NCI-H526 treated with DMSO at 0.1 percent for 48 hours (cell line): ENCODE measurements around the gene TBC1D10B.
"Not testable (repeated sequence)": the region's sequence is repeated elsewhere in the genome, so short reads cannot be mapped to it uniquely, and the experiment has no call there.

ENCODE experiments used
- DNase-seq: peaks from one replicate; lab custom pipeline; 2025; lab: John Stamatoyannopoulos, UW

Gene TBC1D10B

DNA sequence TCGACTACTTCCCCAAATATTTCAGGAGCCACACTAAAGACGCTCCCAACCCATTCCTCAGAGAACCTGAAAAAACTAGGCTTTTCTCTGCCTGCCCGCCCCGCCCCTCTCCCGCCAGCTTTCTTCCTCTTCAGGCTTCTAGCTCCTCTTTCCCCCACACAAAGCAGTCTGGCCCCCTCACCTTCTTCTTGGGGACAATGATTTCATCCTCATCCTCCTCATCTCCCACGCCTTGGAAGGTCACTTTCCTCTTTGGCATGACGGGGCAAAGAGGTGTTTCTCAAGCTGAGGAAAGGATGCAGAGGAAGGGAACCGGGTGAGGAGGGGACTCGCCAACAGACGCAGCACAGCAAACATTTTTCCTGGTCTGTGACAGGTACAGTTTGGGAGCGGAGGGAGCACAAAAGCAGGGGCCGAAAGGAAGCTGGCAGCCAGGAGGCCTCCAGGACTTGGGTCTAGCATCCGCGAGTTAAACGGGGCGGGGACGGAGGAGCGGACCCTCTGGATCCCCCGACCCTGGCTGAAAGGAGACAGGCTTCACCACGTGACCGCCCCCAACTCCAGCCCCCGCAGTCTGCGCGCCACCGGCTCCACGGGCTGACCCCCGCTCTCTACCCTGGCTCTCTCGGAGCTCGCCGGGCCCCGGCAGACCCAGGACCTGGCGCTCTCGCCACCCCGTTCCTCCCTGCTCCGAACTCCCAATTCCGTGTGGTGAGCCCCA is 15.7 kb downstream of the TBC1D10B start:
- no peak for DNase-seq

DNA sequence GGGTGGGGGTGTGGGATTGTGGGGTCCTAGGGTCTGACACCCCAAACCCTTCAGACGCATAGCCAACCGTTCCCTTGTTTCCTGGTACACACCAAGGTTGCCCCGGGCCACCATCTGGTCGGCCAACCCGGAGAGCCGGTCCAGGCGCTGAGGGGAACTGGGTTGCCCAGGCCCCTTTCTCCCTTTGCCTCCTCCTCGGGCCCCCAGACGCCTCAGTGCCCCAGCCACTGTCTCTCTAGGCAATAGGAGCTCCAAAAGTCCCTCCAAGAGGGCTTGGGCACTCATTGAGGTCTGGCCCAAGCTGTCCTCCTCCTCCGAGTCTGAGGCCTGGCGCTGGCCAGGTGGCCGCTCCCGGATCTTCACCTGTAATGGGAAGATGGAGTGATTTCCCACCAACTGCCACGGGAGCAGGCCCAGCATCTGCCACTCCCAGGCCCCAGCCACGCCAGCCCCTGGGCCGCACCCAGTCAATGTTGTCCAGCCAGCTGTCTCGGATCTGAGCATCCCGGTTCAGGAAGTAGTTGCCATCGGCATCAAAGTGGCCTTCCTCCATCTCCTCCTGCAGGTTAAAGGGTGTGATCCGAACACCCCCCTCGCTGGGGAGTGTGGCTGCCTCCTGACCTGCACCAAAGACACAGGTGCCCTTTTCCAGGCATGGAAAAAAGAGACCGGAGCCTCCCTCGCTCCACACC is 16.7 kb downstream of the TBC1D10B start:
- no peak for DNase-seq

DNA sequence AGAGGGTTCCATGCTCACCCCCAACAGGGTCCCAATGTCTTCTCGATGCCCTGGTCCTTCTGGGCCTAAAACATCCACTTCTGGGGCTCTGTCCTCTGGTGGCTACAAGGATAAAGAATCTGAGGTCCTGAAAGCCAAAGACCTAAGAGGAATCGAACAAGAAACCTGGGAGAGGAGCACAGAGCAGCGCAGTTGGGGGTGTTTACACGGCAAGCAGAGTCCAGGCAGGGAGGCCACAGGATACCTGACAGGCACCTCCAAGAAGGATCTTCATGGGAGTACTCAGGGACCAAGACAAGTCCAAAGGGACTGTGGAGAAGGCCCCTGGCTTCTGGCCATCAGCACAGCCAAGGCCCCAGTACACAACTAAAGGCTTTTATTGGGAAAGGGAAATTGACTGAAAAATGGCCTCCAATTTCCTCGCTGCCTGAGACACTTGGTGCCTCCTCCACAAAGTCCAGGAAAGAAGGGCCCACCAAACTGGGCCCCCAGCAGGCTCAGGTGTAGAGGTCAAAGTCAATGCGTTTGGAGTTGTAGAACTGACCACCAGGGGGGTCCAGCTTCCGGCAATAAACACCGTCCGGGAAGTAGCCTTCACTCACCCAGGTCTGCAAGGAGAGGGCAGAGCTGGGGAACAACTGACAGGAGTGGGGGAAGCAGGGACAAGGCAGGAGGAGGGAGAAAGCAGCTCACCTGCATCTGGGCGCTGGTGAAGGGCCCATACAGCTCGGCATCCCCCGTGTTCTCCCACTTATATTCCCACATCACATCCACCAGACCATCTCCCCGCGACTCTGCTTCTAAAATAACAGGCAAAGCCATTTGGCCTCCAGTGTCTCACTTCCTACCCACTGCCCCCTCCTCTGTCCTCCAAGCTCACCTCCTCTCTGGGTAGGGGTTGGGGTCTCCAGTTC is 17.5 kb downstream of the TBC1D10B start:
- DNase-seq = no peak

DNA sequence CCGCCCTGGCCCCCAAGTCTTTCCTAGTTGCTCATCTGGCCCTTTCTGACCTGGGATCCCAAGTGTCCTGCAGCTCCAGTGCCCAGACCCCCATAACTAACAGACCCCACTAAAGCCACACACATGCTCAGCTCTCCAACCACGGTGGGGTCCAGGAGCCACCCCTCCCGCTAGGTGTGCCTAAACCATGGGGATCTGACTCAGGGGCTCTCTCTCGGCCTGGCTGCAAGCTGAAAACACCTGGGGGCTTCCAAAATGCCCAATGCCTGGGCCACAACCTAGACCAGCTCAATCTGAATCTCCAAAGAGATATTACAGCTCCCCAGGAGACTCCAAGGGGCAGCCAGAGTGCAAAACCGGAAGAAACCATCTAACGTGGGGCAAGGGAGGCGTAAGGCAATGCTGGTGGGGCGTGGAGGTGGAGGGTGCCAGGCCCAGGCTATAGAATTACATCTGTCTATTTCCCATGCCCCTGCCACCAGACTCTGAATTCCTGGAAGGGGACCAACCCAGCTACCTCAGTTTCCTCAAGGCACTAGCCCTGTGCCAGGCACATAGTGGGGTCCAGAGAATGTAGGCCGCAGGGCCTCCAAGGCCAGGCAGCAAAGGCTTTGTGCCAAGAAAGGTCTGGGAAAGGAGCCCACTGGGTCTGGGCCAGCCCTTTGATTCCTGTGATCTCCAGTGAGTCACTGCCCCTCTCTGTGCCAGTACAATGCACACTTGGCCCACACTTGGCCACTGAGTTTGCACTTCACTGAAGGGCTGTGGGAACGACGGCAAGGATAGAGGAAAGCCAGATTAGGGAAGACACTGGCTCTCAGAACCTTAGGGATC is 18.5 kb downstream of the TBC1D10B start:
- no peak for DNase-seq

DNA sequence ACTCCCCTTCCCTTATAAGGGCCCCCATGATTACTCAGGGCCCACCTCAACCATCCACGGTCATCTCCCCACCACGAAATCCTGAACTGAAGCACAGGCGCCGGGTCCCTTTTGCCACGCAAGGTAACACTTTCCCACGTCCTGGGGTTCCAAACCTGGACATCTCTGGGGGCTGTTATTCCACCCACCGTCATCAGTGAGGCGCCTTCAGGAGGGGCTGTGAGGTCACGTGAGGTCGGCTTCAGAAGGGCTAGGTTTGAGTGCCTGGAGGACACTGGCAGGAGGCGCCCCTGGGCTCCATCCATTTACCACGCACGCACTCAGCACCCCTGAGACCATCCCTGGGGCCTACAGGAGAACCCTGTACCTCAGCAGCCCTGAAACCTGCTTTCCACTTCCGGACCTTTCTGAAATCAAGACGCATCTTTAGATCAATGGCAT is 19.3 kb downstream of the TBC1D10B start:
- DNase-seq = no peak

- no peak for DNase-seq
Observed at GRCh38 chr16:30350134-30350871, 20.0 kb downstream of the TBC1D10B start.

DNA sequence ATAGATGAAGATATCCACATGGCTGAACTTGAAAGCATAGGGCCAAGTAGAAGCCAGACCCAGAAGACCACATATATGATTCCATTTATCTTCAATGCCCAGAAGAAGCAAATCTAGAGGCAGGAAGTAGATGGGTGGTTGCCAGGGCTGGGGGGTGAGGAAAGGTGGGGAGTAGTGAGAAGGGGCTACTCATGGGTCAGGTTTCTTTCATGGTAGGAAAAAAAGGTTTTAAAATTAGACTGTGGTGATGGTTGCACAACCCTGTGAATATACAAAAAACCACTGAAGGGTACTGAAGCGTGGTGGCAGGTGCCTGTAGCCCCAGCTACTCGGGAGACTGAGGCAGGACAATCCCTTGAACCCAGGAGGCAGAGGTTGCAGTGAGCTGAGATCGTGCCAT is 20.6 kb downstream of the TBC1D10B start:
- no peak for DNase-seq

- no peak for DNase-seq
Observed at GRCh38 chr16:30348929-30349328, 21.4 kb downstream of the TBC1D10B start.

DNA sequence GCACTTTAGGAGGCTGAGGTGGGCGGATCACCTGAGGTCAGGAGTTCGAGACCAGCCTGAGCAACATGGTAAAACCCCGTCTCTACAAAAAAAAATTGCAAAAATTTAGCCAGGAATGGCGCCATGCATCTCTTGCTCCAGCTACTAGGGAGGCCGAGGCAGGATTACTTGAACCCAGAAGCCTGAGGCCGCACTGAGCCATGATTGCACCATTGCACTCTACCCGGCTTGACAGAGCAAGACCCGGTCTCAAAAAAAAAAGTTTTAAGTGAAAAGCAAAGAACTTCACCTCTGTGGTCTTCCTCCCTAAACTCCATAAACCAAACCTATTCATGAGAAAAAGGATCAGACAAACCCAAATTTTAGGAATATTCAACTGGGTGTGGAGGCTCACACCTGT is 22.2 kb downstream of the TBC1D10B start:
- DNase-seq = no peak

DNA sequence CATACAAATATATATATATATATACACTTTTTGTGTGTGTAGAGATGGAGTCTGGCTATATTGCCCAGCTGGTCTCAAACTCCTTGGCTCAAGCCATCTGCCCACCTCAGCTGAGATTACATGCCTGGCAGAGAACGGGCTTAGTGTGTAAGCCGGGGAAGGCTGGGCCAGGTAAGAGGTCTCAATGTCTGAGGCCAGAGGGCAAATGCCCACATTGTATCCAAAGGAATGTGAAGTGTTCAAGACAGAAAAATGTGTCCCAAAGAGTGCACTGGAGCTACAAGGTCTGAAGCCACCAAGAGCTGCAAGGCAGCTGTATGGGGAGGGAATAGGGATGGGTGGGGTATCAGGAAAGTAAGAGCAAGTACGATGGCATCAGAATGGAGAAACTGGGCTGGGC is 24.0 kb downstream of the TBC1D10B start:
- no peak for DNase-seq

DNA sequence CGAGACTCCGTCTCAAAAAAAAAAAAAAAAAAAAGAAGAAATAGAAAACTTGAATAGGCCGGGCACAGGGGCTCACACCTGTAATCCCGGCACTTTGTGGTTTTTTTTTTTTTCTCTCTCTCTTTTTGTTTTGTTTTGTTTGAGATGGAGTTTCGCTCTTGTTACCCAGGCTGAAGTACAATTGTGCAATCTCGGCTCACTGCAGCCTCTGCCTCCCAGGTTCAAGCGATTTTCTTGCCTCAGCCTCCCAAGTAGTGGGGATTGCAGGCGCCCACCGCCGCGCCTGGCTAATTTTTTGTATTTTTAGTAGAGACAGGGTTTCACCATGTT is 26.8 kb downstream of the TBC1D10B start:
- DNase-seq = not testable (repeated sequence)

GRCh38 chr16:30342751-30343490 is 27.4 kb downstream of the TBC1D10B start:
- no peak for DNase-seq

GRCh38 chr16:30341971-30342370 is 28.3 kb downstream of the TBC1D10B start:
- DNase-seq = not testable (repeated sequence)

- no peak for DNase-seq
Observed at GRCh38 chr16:30340621-30341020, 29.7 kb downstream of the TBC1D10B start.

- not testable (repeated sequence) for DNase-seq
Observed at GRCh38 chr16:30338715-30339114, 31.6 kb downstream of the TBC1D10B start.

GRCh38 chr16:30337964-30338357 is 32.3 kb downstream of the TBC1D10B start:
- not testable (repeated sequence) for DNase-seq

DNA sequence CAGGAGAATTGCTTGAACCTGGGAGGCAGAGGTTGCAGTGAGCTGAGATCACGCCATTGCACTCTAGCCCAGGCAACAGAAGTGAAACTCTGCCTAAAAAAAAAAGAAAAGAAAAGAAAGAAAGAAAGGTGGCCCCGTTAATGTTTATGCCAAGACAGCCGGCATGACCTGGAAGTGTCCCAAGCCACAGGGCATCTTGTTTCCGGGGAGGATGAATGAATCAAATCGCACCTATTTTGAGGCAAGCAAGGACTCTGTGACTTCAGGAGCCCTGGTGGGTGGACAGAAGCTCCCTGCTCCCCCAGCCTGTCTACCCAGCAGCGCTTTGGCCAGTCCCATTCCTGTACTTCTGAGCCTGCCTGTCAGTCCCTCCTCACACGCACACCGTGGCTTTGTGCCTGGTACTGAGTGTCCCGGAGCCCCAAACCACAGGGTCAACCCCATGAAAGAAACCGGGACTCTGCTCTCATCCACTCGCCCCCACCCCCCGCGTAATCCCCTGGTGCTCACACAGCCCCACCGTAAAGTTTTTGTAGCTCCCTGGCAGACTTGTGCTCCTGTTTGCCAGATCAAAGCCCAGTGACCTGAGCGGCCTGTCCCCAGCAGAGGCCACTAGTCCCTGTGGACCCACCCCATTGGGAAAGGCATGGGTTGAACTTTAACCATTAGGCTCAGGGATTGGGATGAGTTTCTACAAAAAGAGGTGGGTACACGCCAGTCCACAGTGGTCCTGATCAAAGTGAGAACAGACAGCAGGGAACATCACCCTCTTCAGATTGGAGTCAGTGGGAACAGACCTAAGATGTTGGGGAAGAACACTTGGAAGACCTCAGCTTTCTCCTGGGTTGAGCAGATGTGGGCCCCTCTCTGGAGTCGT is 34.5 kb downstream of the TBC1D10B start:
- DNase-seq = no peak

DNA sequence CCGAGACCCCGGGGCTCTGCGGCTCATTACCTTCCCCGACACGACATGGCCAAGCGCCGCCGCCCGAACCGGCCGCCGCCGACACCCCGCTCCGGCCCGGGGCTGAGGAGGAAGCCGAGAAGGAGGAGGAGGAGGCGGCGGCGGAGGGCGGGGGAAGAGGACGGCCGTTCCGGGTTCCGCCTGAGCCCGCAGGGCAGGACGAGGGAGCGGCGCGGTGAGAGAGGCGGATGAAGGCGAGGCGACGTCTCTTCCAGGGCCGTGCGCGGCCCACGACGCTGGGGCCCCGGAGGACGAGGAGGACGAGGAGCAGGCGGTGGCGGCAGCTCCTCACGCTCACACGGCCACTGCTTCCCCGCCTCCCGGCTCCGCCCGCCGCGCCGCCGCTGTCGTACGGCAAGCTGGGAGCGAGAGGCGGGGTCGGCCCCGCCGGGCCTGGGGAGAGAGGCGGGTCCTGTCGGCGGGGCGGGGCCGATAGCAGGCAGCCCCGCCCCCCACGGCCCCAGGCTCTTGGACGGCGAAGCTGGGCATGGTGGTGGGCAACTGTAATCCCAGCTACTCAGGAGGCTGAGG is 35.2 kb downstream of the TBC1D10B start:
- DNase-seq = peak; percentile 64

DNA sequence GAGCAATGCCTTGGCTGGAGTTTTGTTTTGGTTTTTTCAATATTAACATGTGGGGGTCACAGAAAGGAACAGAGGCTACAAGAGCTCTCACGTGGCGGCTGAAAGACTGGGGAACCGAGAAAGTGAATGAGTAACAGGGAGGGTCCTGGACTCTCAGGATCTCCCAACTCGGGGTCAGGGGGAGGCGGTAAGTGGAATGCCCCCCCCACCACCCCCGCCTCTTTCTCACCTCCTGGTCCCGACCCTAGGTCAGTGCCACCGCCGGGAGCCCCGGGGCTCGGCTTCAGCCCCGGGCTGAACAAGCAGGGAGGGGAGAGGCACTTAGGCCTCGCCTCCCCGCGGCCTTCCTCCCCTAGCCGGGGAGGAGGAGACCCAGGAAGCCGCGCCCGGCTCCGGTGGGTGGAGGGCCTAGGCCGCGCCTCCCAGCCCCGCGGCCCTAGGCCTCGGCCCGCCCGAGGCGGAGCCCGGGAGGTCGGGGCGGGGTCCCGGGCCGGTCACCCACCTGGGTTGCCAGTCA is 35.8 kb downstream of the TBC1D10B start:
- not testable (repeated sequence) for DNase-seq
